ENCODE data around the gene HSF4. TPM values are rescaled to one million over a fixed set of nuclear protein-coding genes. Genes with fewer than 3 reads are reported as not detected.

The HSF4 gene
- total RNA-seq, 1 donor from 2014 or later = 49.9 TPM

DNA sequence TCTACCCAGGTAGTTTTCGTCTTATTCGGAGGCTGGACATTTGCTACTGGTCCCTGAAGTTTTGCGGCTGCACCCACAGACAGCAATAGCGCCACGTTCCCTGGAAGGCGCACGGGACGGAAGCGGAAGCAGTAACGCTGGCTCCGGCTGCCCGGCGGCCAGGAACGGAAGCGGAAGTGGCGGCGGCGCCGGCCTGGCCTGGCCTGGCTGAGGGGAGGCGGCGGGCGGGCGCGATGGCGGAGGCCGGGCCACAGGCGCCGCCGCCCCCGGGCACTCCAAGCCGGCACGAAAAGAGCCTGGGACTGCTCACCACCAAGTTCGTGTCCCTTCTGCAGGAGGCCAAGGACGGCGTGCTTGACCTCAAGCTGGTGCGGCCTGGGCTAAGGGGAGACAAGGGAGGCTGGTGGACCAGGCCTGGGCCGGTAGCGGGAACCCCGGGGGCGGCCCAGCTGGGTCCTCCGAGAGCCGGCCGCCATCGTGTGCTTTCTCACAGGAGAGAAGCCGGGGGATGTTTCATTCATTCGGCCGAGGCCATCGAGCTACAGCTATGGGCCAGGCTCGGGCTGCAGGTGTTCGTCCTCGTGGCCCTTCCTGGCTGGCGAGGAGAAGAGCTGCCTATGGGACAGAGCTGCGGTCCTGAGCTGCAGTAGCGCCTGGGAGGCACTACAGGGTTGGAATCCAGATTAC, 27.6 kb downstream of the HSF4 start, which contains the start of gene E2F4:
Gene E2F4 (plus strand): TSS at position 161 of the 687 bp plus-strand sequence. CDS start 73 bp downstream, at position 234.
- DNase-seq (ENCODE audit: missing footprints) = peak; percentile 97
- ATAC-seq = peak; percentile 94
- intact Hi-C loops (cut with DNase I) = loop anchor here (1.0 kb wide), 1 partner anchor 35 kb away; the partner anchor contains the start of gene TMEM208

DNA sequence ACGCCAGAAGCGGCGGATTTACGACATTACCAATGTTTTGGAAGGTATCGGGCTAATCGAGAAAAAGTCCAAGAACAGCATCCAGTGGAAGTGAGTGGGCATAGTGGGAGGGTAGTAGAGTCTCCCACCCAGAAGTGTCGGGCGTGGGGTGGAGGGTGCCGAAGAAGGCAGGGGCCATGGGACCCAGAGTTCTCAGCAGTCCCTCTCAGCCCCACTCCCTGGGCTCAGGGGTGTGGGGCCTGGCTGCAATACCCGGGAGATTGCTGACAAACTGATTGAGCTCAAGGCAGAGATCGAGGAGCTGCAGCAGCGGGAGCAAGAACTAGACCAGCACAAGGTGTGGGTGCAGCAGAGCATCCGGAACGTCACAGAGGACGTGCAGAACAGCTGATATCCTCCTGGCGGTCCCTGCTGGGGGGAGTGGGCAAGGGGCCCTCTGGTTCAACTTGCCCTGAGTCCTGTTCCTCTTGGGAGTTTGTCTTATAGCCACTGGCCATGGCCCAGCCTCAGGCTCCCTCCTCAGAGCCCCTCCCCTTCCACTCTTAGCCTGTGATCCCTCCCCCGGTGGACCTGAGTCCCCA, 28.3 kb downstream of the HSF4 start:
- DNase-seq (ENCODE audit: missing footprints) = no peak
- intact Hi-C loops (cut with DNase I) = loop anchor here (1.0 kb wide), 1 partner anchor 34 kb away; the partner anchor contains the start of gene TMEM208
- ATAC-seq = no peak

DNA sequence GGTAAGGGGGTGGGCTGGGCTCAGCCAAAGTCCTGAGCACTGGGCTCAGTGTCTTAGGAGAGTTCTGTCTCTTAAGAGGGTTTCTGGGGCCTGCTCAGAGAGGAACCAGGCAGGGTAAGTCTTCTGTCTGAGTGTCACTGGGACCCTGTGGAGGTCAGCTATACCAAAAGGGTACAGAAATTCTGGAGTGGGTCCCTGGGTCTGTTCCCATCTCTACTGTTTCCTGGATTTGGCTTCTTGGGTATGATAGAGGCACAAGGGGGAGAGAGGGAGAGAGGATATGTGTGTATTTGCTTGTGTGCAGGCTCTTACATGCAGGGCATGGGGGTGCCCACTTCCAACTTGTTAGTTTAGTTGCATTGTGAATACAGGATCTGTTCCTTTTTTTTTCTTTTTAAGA, 29.0 kb downstream of the HSF4 start:
- intact Hi-C loops (cut with DNase I) = no loop called here
- no peak for DNase-seq (ENCODE audit: missing footprints)
- ATAC-seq = no peak

GRCh38 chr16:67194260-67194659, 29.7 kb downstream of the HSF4 start:
- ATAC-seq (no peak), DNase-seq (ENCODE audit: missing footprints) (no peak)
- intact Hi-C loops (cut with DNase I) = no loop called here

DNA sequence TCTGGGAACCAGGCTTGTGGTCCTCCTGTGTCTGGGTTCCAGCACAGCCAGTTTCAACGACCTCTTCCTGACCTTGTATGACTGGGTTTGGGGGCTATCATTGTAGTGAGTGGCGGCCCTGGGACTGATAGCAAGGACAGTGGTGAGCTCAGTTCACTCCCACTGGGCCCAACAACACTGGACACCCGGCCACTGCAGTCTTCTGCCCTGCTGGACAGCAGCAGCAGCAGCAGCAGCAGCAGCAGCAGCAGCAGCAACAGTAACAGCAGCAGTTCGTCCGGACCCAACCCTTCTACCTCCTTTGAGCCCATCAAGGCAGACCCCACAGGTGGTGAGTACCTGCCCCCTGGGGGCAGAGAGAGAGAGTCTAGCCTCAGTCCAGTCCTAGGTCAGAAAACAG, 31.1 kb downstream of the HSF4 start:
- DNase-seq (ENCODE audit: missing footprints) (no peak), ATAC-seq (no peak)
- intact Hi-C loops (cut with DNase I) = no loop called here

DNA sequence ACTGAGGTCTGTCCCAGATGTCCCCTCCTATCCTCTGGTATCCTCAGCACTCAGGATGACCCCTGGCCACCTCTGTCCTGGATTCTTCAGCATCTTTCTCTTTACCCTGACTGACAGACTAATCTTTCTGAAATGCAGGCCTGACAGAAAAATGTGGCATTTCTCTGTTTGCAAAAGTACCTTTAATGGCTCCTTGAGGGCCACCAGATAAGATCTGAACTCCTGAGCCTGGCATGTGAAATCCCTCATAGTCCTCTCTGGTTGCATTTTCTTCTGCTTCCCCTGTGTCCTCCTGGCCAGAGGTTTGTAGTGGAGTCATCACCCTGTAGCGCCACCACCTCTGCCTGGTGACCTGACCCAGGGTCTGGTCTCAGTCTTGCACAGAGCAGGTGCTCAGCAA, 32.3 kb downstream of the HSF4 start:
- ATAC-seq (no peak), DNase-seq (ENCODE audit: missing footprints) (no peak)
- intact Hi-C loops (cut with DNase I) = no loop called here

GRCh38 chr16:67197704-67198103, 33.2 kb downstream of the HSF4 start:
- no peak for DNase-seq (ENCODE audit: missing footprints)
- ATAC-seq = no peak
- intact Hi-C loops (cut with DNase I) = no loop called here

- intact Hi-C loops (cut with DNase I) = no loop called here
- DNase-seq (ENCODE audit: missing footprints) = peak; percentile 56
- ATAC-seq = no peak
Observed at GRCh38 chr16:67198238-67198734, 33.7 kb downstream of the HSF4 start.

GRCh38 chr16:67199011-67199807, 34.7 kb downstream of the HSF4 start, which contains the start of gene ELMO3:
Gene ELMO3, plus strand, starts transcription at chr16:67199131. Its CDS starts 196 bp downstream, at chr16:67199327.
- peak; percentile 22 for ATAC-seq
- DNase-seq (ENCODE audit: missing footprints) = peak; percentile 73
- intact Hi-C loops (cut with DNase I) = no loop called here

DNA sequence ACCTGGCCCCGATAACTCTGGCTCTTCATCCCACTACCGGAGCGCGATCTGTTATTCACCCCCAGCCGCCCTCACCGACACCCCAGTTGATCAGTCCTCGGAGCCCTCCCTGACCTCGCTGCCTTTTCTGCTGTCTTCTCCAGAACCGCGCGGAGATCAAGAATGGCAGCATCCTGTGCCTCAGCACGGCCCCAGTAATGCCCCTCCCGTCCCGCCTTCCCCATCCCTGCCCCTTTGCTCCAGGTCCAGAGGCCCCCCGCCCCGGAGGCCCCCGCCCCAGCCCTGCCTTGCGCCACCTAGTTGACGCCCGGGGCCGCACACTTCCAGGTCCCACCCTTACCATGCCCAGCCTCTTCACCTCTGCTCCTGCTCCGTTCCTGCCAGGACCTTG, 35.3 kb downstream of the HSF4 start:
- ATAC-seq (peak; percentile 24), DNase-seq (ENCODE audit: missing footprints) (peak; percentile 47)
- intact Hi-C loops (cut with DNase I) = no loop called here

DNA sequence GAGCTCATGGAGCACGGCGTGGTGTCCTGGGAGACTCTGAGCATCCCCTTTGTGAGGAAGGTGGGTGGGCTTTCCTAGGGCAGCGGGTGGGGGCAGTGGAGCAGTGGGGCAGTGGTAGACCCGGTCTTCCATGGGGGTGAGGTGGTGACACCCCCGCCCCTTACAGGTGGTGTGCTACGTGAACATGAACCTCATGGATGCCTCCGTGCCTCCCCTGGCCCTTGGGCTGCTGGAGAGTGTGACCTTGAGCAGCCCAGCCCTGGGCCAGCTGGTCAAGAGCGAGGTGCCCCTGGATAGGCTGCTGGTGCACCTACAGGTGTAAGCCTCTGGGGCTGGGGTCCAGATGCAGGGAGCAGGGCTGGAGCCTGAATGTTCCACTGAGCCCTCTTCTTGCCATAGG, 35.9 kb downstream of the HSF4 start:
- intact Hi-C loops (cut with DNase I) = no loop called here
- ATAC-seq (no peak), DNase-seq (ENCODE audit: missing footprints) (peak; percentile 53)

DNA sequence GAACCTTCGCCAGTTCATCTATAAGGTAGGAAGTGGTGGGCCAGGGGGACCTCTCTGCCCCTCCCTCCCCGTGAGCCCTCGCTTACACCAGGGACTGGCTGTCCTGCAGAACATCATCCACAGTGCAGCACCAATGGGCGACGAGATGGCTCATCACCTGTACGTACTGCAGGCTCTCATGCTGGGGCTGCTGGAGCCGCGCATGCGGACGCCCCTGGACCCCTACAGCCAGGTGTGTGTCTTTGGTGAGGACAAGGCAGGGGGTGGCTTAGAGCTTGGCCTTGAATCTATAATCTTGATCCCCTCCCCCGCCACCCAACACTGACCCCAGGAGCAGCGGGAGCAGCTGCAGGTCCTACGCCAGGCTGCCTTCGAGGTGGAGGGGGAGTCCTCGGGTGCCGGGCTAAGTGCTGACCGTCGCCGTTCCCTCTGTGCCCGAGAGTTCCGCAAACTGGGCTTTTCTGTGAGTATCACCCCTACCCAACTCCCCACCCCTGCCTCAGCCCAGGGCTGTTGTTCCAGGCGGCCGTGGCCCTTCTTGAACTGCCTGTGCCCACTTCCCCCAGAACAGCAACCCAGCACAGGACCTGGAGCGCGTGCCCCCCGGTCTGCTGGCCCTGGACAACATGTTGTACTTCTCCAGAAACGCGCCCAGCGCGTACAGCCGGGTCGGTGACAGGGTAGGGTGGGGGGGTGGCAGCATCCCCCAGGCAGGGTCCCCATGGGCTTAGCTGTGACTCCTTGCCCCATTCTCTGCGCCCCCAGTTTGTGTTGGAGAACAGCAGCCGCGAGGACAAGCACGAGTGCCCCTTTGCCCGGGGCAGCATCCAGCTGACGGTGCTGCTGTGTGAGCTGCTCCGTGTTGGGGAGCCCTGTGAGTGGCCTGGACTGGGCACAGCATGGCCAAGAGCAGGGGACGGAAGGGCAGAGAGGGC, 37.1 kb downstream of the HSF4 start:
- no peak for DNase-seq (ENCODE audit: missing footprints)
- ATAC-seq = no peak
- intact Hi-C loops (cut with DNase I) = no loop called here

GRCh38 chr16:67202426-67202825, 37.9 kb downstream of the HSF4 start:
- intact Hi-C loops (cut with DNase I) = no loop called here
- ATAC-seq = no peak
- no peak for DNase-seq (ENCODE audit: missing footprints)

DNA sequence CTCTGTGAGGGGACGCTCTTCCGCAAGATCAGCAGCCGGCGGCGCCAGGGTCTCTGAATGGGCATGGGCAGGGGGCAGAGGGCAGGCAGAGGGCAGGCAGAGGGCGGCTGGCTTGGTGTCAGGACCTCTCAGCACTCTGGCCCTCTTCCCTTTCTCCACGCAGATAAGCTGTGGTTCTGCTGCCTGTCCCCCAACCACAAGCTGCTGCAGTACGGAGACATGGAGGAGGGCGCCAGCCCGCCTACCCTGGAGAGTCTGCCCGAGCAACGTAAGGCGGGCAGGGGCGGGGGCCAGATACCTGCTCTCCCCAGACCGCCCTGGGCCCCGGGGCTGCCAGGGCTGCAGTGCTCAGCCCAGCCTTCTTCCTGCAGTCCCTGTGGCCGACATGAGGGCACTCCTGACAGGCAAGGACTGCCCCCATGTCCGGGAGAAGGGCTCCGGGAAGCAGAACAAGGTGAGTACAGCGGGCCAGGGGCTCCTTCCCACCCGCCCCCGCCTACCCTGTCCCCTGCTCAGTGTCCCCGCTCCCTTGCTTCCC, 38.5 kb downstream of the HSF4 start:
- intact Hi-C loops (cut with DNase I) = no loop called here
- DNase-seq (ENCODE audit: missing footprints) (no peak), ATAC-seq (no peak)

DNA sequence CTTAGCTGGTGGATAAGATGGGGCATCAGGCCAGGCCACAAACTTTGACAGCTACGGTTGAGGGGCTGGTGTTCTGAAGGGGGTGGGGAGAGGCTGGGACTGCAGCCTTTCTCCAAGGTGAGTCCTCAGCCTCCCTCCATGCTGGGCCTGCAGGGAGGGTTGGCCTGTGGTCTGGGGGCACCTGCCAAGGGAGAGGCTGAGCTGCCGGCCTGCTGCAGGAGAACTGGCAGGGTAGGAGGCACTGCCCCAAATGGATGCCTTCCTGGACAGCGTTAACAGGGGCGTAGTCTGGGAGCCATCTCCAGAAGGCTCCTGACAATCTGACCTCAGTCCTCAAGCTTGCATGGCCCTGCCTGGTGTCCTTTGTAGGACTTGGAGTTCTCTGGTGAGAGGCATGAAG, 39.5 kb downstream of the HSF4 start:
- intact Hi-C loops (cut with DNase I) = no loop called here
- no peak for ATAC-seq
- DNase-seq (ENCODE audit: missing footprints) = no peak

- DNase-seq (ENCODE audit: missing footprints) = peak; percentile 47
- intact Hi-C loops (cut with DNase I) = no loop called here
Observed at GRCh38 chr16:67206129-67206837, 41.7 kb downstream of the HSF4 start.

GRCh38 chr16:67206838-67207248, 42.3 kb downstream of the HSF4 start:
- intact Hi-C loops (cut with DNase I) = no loop called here
- ATAC-seq = no peak
- DNase-seq (ENCODE audit: missing footprints) = peak; percentile 40

More at GRCh38 chr16:67206129-67206837, 41.7 kb downstream of the HSF4 start:
- ATAC-seq = no peak

Measured in Right ventricle myocardium inferior (tissue), 1 donor.